AG04449 (cell line): ENCODE measurements around the gene SPACA4.

Source experiments
- CTCF ChIA-PET: fragments of 350-600 bp; formaldehyde crosslinking; extraction: SDS; loops from one replicate; lab custom pipeline; 2021; ENCODE audit warnings: antibody characterized with exemption; lab: Yijun Ruan, JAX
- POLR2A ChIA-PET: fragments of 400-600, 350-600 bp; formaldehyde crosslinking; extraction: SDS; loops from one replicate; lab custom pipeline; 2020; ENCODE audit warnings: antibody characterized with exemption, inconsistent platforms; lab: Yijun Ruan, JAX
- DNase-seq: peaks from one replicate; pipeline ENCODE4 v3.0.0-alpha.2; 2010; ENCODE audit warnings: low read depth, low spot score
- H3K4me3 ChIP-seq: 2 replicates; pipeline ENCODE4 v1.5.1; 2011; ENCODE audit warnings: low read depth, mild to moderate bottlenecking, control low read depth, low read length
- TF ChIP-seq, protein P1 (sequence below): IDR thresholded peaks from one replicate; pipeline ENCODE4 v1.5.1; 2011; ENCODE audit warnings: mild to moderate bottlenecking, moderate library complexity, low read length, control low read depth, inconsistent platforms; ENCODE audit not compliant: insufficient read depth; ENCODE audit errors: missing control alignments

Gene SPACA4

DNA sequence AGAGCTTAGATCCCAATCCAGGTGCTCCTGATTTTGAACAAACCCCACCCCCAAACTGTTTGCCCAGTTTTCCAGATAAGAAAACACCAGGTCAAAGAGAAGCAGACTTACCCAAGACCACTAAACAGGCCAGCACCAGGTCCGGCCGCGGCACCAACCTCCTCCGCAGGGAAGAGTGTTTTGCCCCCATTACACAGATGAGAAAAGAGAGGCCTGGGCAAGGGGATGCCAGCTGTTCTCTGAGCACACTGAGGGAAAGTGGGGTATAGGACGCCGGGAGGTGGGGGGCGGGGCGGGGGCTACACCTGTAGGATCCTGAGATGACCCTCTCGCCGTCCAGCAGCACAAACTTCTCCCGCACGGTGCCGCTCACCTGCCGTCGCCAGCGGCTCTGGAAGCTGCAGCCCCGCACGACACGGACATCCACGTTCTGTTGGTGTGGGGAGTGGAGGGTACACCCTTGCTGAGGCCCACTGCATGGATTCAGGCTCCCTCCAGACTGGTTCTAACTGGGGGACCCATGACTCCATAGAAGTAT is 3.1 kb downstream of the SPACA4 start:
- no peak for DNase-seq
- POLR2A ChIA-PET: interaction anchor here (2.8 kb wide), 1 partner anchor 9 kb away, joined by 28 read pairs; the partner anchor contains the start of genes RPL18 and SPHK2

DNA sequence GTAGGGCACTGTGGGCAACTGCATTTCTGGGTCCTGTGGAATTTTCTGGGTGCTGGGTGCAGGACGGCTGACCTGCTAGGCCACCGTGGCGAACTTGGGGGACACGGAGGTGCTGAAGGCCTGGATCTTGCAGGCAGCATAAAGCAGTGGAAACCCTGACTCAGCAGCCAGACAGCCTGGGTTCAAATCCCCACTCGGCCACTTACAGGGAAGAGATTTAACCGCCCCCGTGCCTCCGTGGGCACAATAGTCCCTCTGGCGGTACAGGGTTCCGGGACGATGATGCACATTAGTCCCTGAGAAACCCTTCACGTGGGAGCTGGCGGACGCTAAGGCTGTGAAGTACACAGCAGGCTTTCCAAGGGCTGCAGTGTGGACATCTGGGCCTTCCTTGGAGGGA is 5.3 kb downstream of the SPACA4 start:
- DNase-seq: no peak
- no peak overlapping the region for H3K4me3 ChIP-seq
- ChIA-PET POLR2A (interaction anchor here (0.6 kb wide), 1 partner anchor 38 kb away, joined by 3 read pairs; no protein-coding TSS in a partner anchor), CTCF (interaction anchor here (0.9 kb wide), 1 partner anchor 23 kb away, joined by 3 read pairs; no protein-coding TSS in a partner anchor)
- TF ChIP-seq, protein P1, sequence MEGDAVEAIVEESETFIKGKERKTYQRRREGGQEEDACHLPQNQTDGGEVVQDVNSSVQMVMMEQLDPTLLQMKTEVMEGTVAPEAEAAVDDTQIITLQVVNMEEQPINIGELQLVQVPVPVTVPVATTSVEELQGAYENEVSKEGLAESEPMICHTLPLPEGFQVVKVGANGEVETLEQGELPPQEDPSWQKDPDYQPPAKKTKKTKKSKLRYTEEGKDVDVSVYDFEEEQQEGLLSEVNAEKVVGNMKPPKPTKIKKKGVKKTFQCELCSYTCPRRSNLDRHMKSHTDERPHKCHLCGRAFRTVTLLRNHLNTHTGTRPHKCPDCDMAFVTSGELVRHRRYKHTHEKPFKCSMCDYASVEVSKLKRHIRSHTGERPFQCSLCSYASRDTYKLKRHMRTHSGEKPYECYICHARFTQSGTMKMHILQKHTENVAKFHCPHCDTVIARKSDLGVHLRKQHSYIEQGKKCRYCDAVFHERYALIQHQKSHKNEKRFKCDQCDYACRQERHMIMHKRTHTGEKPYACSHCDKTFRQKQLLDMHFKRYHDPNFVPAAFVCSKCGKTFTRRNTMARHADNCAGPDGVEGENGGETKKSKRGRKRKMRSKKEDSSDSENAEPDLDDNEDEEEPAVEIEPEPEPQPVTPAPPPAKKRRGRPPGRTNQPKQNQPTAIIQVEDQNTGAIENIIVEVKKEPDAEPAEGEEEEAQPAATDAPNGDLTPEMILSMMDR: no peak

More for the DNA sequence above, 3.1 kb downstream of the SPACA4 start:
- CTCF ChIA-PET: interaction anchor here (0.8 to 5.8 kb wide), 11 partner anchors 8 to 291 kb away, joined by 3 to 36 read pairs (median 7); partner anchors contain the start of genes RPL18 and SPHK2
- TF ChIP-seq, protein P1: no peak
- H3K4me3 ChIP-seq: no peak overlapping the region

DNA sequence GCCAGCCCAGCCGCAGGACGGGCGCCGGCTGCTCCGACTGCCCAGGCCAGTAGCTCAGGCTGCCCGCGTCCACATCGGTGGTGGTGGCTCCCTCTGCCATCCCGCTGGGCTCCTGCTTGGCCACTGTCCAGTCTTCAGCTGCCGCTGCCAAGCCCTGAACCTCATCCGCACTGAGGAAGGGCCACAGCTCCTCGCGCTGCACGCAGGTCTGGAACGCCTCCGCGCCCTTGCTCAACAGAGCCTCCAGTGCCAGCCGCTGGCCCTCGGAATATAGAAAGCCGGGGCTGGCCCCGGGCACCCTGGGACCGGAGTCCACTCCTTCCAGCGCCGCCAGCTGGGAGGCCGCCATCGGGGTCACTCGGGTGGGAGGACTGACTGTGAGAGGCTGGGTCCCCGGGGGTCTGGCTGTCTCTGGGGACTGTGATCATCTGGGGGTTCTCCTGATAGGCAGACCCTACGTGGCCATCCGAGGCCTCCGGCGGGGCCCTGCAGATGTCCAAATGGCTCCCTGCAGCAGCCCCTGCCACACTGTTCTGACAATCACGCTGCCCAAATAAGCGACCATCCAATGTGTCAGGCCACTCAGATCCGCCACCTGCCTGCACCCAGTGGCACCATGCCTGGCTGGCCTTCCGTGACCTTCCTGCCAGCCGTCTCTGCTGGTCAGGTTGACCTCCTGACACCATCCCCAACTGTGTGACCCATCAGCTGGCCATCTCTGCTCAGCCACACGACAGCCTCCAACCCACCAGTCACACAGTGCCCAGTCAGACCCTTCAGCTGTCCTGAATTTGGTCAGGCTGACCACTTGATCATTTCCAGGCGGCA is 6.7 kb downstream of the SPACA4 start:
- CTCF ChIA-PET: interaction anchor here (1.3 kb wide), 1 partner anchor 24 kb away, joined by 5 read pairs; no protein-coding TSS in a partner anchor
- no peak overlapping the region for H3K4me3 ChIP-seq
- no peak for DNase-seq
- TF ChIP-seq, protein P1: no peak
- POLR2A ChIA-PET: interaction anchor here (0.5 to 0.9 kb wide), 2 partner anchors 45 to 95 kb away, joined by 3 read pairs; no protein-coding TSS in a partner anchor

DNA sequence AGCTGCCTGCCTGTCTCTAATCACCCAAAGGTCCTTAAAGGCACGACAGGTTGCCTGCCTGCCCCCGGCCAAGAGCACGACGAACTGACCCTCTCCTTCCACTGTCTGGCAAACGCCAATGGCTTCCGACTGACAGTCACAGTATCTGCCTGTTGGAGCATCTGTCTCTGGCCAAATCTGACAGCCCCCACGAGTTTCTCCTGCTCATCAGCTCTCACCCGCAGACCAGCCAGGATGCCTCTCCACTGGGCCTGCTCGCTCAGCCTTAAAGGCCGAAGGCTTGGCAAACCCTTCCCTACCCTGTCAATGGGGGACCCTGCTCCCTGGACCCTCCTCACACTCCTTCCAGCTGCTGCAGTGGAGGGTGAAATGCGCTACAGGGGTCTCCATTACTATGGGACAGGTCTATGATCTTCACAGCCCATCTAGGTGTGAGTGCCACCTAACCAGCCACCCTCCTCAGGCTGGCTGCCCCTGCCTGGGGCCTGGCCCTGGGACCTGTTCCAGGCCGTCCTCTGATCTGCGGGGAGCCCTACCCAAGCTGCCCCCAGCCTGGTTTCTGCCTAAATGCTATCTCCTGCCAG is 7.4 kb downstream of the SPACA4 start:
- TF ChIP-seq, protein P1: no peak
- DNase-seq: no peak
- no peak overlapping the region for H3K4me3 ChIP-seq
- ChIA-PET CTCF (interaction anchor here (1.3 kb wide), 1 partner anchor 25 kb away, joined by 5 read pairs; no protein-coding TSS in a partner anchor), POLR2A (interaction anchor here (0.5 to 0.9 kb wide), 3 partner anchors 10 to 96 kb away, joined by 3 to 5 read pairs (median 3); no protein-coding TSS in a partner anchor)

DNA sequence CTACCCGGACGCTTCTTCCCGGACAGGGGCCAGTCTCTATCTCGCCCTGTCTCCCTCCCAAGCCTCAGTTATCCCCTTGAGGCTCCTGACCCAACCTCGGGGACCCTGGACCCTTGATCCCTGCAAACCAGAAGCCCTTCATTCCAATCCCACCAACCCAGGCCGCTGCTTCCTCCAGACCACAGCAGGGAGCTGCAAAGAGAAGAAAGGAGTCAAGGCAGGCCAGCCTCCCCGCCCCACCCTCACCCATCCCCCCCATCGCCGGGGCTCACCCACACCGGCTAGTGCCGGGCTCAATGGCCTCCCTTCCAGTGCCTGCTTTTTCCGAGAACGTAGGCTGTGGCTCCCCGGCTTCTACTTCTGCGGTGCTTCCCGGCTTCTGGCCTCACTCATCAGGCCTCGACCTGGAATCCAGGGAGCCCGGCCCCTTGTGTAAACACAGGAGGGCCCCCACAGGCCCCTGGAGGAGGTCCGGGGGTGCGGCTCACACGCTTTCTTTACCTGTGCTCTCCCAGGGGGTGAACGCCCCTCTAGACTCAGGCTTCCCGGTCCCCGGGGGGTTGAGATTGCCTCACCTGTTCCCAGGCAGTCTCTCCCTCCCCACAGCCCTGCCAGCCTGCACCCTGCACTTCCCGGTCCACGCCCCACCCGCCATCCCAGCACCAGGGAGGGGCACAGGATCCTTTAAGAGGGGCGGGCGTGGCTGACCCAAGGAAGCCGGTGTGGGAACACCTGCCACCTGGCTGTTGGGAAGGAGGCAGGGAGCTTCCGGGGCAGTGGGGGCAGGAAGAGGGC is 8.1 kb downstream of the SPACA4 start, which contains the start of gene FAM83E:
Gene FAM83E, minus strand, starts transcription at position 641 of the 795 bp plus-strand sequence. CDS start 1,704 bp downstream, outside the sequence.
- TF ChIP-seq, protein P1: no peak
- ChIA-PET CTCF (interaction anchor here (1.0 to 6.1 kb wide), 5 partner anchors 9 to 173 kb away, joined by 3 to 22 read pairs (median 5); no protein-coding TSS in a partner anchor), POLR2A (interaction anchor here (0.9 kb wide), 2 partner anchors 9 to 46 kb away, joined by 3 to 5 read pairs; no protein-coding TSS in a partner anchor)
- DNase-seq: no peak
- H3K4me3 ChIP-seq: no peak within 1 kb of the TSS
